ENCODE measurements around the gene GPC3. TPM values are rescaled to one million over a fixed set of nuclear protein-coding genes. Genes with fewer than 3 reads are reported as not detected.

The GPC3 gene
- total RNA-seq, 1 donor from 2014 or later, result not detected

DNA sequence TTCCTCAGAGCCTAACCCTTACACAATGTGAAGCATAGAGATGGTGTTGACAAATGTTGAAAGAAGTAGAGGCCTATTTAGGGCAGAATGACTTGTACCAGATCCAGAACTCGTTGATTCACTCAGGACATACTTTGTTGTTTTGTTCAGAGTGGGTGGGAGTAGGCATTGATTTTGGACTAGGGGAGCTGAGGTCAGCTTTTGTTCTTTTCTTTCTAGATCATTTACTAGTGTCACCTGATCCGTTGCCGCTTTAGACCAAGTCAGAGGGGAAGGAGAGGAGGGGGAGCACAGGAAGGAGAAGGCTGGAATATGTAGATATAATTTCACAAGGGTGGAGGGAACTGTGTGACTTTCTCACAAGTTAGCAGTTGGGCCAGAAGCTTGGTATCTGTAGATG lies 287.7 kb downstream of the GPC3 start:
- DNase-seq (ENCODE audit: low read depth in 2 of 2), result no peak

DNA sequence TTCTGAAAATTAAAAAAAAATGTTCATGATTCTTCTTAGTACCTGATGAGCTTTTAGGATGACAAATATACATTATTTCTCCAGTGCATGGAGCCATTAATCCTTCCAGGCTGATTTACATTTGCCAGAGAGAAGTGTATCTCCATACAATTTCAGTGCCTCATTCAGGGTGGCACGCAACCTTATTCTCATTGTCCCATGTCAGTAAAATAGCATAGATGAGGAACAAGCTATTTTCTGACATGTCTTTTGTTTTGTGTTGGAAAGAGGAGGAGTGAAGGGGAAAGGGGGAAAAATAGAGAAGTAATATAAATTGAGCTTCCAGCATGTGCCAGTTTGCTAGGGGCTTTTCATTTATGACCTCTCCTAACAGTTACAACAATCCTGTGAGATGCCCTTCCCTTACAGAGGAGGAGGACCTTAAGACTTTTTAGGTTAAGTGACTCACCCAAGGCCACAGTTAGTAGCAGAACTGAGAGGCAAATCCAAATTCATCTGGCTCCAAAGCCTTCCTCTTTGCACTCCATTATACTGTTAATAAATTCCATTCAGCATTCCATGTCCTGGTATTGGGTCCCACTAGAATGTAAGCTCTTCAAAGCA lies 295.3 kb downstream of the GPC3 start:
- no peak for DNase-seq (ENCODE audit: low read depth in 2 of 2)

DNA sequence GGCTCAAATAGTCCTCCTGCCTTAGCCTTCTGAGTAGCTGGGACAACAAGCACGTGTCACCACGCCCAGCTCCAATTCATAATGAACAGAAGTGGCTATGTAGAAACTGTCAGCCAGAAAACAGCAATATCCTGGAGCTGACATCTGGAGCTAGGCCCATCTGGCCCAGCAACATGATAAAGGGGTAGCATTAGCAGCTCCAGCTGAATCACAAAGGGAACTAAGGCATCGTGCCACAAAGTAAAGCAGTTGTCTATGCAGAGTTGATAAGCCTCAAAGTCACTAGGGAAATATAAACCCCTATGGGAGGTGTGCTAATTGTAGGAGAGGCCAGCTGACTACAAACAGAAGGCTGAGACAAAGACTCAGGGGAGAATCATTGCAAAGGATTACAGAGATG lies 299.6 kb downstream of the GPC3 start:
- no peak for DNase-seq (ENCODE audit: low read depth in 2 of 2)

DNA sequence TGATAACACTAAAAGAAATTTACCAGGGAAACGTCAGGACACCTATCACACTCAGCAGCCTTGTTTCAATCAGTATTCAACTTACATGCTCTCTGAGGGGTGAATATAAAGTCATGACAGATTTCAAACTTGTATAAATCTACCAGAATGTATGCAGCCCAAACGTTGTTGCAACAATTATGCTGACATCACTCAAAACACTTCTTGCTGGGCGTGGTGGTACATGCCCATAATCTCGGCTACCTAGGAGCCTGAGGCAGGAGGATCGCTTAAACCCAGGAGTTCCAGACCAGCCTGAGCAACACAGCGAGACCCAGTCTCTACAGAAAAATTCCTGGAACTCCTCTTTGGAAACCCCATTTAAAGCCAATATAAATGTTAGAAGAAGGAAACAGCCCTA lies 303.5 kb downstream of the GPC3 start:
- no peak for DNase-seq (ENCODE audit: low read depth in 2 of 2)

DNA sequence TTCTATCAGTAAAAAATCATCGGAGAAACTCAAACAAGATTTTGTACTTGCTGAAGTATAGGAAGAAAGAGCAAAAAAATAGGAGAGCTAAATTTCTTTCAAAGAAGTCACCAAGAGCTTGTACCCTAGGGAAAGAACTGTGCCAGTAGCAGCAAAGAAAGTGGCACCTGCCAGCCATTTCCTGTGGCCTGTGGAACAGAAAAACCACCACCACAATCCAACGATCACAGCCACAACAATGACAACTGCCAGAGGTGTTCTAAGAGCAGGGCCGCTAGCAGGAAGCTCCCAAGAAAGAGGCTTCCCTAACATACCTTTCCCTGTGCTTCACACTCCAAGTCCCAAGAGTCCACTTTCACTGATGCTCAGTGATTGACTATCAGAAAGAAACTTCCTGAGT lies 304.0 kb downstream of the GPC3 start:
- DNase-seq (ENCODE audit: low read depth in 2 of 2), result no peak

DNA sequence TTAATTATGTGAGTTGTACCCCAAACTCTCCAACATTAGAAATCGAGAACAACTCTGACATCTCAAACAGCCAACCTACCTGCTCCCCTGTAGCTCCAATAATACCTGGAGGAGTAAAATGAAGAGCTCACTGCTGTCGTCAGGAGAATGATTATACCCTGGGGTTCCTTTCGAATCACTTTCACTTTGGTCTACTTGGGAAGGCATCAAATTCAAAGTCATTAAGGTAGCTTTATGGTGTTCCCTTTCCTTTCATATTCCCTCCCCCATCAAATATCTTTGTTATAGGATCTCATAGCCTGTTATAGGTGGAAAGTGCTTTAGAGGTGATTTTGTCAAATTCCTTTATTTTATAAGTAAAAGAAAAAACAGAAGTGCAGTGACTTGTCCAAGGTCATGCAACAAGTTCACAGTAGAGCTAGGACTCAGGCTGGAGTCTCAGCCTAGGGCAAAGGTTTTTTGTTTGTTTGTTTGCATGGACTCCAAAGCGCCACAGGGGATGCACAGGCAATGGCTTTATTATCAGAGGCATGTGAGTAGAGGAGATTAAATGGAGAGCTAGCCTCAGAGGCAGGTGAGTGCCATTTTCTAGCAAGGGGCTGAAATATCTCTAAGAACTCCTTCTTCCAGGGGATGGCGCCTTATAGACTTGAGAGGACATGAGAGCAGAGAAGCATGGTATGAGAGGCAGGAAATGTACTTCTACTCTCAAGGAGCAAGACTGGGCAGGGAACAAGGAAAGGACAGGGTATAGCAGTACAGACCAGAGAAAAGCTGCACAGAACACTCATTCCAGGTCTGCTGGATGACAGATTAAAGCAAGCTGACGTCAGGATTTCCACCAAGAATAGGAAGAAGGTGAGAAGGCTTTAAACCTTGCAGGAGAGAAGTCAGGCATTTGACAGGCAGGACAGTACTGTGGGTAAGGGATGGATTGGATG lies 308.0 kb downstream of the GPC3 start:
- no peak for DNase-seq (ENCODE audit: low read depth in 2 of 2)

DNA sequence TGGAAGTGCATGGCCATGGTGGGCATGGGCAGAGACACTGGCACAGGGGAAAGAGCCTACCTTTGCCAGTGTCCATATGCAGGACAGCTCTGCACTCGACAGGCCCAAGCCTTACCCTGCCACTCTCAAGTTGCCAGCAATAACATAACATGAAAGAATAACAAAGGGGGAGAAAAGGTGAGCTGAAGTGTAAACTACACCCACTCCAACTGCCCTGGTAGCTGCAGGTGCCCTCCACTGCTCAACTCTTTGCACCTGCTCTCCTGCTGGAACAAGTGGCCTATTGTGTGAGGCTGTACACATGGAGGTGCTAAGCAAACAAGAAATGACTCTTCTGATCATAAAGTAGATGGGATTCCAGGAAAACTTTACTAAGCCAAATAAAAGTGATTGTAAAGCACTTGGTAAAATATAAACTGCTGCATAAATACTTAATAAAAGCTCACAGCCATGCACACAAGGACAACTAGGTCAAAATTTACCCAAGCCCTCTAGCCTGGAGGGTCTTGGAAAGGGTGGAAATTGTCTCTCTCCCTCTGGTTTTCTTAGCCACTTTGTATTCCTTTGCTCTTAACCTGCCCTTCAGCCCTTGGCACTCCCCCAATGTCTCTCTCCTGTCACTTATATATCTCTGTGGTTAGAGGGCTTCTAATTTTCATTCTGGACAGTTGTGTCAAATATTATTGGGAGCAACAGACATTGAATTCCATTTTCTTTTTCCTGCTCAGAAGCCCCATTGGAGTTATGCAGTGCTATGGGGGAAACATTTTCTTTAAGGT lies 308.9 kb downstream of the GPC3 start:
- DNase-seq (ENCODE audit: low read depth in 2 of 2), result no peak

DNA sequence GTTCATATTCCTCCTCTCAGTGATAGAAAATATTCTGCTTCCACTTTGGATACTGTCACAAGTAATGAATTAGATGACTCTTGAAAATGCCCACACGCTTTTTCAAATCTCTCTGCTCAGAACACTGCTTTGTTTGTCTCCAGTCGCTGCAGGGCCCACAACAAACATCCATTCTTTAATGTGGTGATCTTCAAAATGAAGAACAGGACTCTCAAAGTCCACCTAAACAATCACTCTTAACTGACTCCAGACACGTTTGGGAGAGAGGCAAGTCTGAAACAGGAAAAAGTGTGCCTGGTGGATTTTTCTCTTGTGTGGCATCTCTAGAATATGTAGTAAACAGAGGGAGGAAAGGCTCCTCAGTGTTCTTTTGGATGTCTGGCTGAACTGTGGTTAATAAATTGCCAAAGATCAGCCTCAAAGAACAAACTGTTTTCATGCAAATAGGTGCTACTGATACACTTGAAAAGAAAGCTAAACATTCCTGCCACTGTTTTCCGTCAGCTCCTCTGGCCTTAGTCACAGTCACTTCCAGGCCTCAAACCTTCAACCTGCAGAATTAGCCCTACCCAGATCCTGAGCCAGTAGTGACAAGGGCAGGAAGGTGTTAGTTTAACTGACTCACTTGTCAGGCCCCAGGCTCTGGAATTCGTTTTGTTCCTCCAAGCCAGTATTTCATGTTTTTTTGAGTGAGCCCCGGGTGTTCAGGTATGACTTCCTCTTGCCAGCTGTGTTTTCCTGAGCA lies 310.5 kb downstream of the GPC3 start:
- DNase-seq (ENCODE audit: low read depth in 2 of 2), result no peak

DNA sequence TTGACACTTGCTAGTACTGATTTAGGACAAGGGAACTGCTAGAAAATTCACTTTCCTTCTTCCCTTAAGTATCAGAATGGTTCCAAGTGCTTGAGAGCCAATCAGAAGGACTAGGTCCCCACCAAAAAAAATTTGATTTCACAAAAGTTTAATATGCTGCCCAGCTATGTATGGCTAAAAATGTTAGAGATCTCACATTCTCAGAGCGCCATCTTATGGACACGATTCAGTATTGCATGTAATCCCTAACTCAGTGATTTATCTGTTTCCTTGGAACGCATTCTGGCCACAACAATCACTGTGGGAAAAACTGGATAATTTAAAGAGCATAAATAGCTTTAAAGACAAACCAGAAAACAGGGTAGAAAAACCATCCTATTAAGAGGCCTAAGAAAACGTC lies 315.0 kb downstream of the GPC3 start:
- peak; percentile 7 to 22 for DNase-seq (ENCODE audit: low read depth in 2 of 2)

DNA sequence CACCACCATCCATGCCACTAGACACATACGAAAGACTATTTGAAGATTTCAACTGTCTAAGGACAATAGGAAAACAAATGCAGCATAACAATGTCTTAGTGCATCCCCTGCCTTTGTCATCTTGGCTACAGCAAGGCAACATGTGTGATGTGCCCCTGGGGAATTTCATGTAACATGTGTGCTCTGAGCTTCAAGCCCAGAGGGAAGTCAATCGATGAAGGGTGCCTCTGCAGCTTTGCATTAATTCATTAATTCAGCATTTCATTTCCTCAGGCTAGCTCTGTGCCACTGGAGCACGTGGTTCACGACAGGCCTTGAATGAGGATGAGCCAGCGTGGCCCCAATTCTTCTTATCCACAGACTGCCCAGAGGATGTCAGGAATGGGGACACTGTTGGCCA lies 316.2 kb downstream of the GPC3 start:
- DNase-seq (ENCODE audit: low read depth in 2 of 2), result no peak

DNA sequence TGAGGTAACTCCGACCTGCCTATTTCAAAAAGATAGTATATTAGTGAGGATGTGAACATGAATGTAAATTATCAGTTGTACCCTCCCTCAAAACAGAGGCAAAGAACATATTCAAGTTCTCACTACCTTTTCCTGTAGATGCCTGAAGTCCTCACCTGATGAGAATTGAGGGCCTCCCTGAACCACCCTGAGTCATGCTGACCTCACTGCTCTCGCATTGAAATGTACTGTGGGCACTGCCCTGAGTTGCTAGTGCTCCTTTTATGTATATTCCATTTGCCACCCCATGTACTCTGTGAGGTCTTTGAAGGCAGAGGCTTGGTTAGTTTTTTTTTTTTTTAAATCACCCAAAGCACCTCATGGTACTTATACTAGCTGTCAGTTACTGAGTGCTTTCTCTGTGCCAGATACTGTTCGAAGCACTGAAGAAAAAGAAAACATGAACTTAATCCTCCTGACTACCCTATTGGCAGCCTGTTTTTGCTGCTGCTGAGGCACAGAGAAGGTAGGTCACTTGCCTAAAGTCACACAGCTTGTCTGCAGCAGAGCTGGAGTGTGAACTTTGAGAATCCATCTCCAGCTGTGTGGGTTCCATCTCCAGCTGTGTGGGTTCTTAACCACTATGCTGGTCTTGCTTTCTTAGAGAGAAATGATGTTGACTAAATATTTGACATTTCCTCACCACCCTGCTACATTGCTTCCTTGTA lies 317.0 kb downstream of the GPC3 start:
- DNase-seq (ENCODE audit: low read depth in 2 of 2), result no peak

DNA sequence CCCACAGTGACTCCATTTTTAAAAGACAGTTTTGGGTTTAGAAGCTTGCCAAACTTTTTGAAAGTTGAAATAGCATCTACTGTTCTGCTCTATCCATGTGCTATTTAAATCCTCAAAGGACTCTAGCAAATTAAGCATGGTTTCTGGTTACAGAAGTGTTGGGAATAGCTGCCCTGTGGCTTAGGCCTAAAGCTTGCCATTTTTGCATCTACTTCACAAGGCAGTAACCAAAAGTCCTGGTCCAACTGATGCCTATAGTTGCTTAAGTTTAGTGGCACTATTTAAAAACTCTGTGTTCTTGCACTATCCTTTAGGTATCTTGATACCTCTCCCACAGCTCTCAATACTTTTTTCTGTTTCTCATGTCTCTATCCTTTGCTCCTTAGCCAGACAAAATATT lies 319.1 kb downstream of the GPC3 start:
- DNase-seq (ENCODE audit: low read depth in 2 of 2), result no peak

DNA sequence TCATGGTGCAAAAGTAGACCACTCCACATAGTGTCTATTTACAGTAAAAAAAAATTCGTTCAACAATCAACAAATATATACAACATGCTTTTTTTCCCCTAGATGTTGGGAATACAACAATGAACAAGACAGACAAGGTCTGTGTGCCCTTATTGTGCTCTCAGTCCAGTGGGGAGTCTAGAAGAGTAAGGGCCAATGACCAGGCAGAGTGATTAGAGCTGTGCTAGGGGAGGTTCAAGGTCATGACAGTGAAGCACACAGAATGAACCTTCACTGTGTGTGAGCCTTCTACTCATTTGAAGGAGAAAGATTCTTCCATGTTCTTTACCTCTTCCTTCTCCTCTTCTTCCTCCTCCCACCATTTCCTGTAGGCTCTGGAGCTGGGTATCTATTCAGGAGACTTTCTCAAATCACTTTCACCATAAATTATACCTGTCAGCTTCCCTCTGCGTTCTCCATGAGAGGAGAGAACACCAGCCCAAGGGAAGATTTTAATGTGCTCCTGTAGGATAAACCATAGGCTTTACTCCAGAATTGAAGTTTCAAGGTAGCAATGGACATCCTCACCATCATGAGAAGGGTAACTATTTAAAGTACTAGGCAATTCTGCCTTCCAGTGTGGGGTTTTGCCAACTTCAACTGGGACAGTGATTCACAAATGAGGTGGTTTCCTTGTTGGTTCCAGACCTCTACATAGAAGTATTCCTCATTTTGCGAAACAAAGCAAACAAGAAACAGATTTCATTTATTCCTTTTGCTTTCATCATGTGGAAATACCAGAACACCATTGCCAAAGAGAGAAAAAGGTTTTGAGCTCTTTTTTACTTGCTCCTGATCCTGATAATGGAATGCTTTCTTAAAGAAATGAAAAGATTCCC lies 323.2 kb downstream of the GPC3 start:
- no peak for DNase-seq (ENCODE audit: low read depth in 2 of 2)

DNA sequence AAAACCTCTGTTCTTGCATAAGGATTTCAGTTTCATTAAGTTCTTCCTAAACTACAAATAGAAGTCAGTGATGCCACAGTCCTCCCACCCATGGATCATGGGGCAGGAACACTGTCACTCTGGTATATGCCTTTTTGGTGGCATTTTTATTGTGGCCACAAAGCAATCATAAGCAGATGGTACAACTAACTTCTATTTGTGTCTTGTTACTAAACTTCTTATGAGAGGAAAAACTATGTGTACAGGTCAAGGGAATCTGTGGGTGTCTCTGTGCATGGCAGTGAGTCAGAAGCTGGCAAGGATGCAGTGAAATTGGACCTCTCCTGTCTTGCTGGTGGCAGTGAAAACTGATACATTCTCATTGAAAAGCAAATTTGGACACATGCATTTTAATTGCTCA lies 325.1 kb downstream of the GPC3 start:
- no peak for DNase-seq (ENCODE audit: low read depth in 2 of 2)

DNA sequence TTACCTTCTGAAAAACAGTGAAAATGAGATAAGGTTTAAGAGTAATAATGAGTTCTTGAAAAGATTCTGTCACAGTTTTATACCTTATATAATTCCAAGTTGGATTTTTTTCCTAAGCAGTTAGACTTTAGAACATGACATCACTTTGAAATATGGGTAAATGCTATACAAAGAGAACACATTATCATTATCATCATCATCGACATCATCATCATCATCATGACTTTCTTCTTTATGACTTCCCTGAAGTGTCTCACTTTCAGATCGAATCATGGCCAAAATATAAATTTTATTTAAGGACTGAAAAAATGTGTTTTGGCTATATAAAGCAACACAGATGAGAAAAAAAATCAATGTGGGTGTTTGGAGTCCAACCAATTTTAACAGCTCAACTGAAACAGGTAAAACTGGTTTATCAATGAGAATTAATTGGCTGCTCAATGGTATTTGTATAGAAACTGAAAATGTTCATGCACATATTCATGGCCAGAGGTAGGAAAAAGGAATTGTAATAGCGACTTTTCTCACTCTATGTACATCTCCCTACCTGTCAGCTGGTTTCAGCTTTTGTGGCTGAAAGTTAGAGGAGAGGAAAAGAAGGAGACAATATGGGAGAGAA lies 327.0 kb downstream of the GPC3 start:
- DNase-seq (ENCODE audit: low read depth in 2 of 2), result no peak

DNA sequence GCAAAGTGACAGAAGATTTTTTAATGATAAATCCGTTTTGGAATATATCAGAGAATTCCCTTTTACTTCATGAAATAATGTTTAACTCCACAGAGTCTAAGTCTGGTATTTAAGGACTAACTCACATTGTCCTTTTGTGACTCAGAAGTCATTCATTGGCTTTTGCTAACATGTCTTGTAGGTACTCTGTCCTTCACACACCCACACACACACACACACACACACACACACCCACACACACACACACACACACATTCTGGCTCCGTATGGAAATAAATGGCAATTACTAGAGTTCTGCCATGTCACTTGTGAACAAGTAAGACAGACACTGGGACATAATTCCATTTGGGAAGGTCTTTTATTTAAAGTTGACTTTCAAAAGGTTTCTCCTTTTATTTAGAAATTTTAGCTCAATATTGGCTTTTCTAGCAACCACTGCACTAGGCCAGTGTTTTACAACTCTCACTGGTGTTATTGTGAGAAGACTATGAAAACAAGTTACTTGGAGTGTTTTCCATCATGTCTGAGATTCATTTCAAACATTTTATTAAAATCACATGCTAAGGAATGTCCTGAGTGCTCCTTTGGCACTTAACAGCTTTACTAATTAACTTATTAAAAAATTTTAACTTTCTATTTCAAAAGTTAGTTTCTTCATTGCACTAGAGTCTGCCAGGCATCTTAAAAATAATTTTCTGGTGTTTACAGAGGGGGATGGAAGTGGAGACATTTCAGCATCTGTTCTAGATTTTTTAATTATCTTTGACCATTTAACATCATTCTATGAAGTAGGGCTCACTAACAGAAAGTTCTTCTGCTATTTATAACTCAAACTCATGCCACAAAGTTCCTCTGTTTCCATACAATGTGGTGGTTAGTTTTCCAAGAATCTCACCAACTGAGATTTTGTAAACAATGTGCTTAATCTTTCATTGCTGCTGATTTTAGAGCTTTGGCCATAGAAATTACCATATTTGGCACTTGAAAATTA lies 329.8 kb downstream of the GPC3 start:
- DNase-seq (ENCODE audit: low read depth in 2 of 2), result no peak

DNA sequence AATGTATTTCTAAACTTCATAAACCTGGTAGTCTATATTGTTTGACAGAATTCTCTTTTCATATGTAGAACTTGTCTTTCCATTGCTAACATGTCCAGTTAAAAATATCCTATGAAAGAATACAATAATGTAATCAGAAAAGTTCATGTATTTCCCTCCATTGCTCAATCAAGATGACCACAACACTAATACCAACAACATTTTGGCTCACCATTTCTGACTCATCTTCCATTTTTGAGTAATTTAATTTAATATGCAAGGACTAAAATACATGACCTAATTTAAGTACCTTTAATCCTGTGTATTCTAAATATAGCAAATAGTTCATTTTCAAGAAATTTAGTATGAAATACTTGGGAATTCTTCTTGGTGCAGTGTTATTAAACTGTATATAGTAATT lies 330.6 kb downstream of the GPC3 start:
- DNase-seq (ENCODE audit: low read depth in 2 of 2), result no peak

DNA sequence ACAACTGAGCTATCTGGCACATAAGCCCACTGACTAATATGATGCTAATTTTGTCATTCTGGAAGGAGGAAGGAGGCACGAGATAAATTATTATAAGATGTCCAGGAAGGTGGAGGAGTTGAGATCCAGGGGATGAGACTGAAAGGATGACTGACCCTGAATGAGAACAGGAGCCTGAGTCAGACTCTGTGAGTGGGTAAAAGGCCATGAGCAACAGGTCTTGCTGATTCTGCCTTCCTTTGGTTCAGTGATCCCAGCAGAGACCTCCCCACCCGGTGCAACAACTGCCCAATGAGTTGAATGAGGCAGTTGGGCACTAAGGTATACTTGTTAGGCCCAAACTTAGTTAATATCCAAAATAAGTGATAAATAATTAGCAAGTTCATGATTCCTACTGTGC lies 332.0 kb downstream of the GPC3 start:
- DNase-seq (ENCODE audit: low read depth in 2 of 2), result no peak
